NCI-H2227 (cell line): ENCODE results near the gene CDH15.

Experiments used
- DNase-seq: peaks from one replicate; lab custom pipeline; 2025; ENCODE audit not compliant: unreplicated experiment; lab: John Stamatoyannopoulos, UW

Gene CDH15

DNA sequence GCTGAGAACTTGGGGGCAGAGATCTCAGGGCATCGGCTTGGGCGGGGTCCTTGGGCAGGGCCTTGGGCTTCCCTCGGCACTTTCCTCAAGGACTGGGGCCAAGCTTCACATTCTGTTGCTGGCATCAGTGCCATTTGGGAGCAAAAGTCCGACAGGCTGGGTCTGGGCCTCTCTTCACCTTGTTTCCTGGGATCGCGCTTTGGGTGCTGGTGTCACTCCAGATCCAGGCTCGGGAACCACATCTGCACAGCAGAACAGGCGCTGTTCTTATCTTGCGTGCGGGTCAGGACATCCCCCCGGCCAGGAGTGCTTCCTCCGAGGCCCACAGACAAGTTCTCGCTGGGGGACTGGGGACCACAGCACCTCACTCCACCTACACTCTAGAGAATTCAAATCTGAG lies 31.1 kb upstream of the CDH15 start:
- DNase-seq = no peak

DNA sequence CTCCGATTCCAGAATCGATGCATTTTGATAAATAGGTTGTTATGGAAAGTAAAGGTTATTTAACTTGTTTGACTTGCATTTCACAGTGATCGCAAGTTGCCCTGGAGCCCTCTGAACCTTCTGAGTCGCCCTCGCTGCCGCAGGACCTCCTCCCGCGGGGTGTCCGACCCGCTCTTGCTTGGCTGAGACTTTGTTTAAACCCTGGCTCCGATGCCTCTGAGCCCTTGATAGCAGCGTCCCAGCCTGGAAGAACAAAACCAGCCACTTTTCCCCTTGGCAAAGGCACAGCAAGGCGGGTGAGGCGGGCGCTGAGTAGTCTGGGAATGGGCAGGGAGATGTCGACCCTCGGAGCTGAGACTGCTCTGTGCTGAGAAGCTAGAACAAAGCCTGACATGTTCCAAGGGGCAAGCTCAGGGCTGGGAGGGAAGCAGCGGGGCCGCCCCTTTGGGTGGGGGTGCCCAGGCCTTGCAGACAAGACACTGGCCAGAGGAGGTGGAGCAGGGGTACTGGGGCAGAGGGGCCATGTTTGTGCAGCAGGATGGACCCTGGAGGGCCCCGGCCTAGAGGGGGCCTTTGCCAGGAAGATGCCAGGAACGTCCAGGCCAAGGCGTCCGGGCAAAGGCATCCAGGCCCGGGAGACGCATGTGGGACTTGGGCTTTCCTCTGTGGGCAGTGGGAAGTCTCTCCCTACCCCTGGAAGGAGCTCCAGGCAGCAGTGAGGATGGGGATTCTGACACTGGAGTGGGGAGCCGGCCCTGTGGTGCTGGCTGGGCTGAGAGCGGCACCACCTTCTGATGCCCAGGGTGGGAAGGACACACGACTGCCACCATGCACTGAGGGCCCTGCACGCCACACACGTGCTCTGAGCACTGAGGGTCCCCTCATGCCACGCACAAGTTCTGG lies 30.3 kb upstream of the CDH15 start:
- DNase-seq = no peak

DNA sequence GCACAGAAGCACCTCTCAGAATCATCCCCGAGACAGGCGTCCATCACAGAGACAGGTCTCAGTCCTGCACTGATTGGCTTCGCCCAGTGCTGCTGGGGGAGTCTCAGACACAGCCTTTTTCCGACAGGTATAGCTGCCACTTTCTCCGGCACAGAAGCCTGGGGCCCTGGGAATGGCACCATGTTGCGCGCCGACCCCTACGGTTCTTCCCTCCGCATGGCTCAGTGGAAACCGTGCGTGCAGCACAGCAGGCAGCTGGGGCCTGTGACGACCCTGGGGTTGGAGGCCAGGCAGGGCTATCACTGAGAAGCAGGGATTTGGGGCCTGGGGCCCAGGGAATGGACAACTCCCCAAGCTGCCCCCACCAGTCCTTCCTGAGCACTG lies 29.7 kb upstream of the CDH15 start:
- no peak for DNase-seq

DNA sequence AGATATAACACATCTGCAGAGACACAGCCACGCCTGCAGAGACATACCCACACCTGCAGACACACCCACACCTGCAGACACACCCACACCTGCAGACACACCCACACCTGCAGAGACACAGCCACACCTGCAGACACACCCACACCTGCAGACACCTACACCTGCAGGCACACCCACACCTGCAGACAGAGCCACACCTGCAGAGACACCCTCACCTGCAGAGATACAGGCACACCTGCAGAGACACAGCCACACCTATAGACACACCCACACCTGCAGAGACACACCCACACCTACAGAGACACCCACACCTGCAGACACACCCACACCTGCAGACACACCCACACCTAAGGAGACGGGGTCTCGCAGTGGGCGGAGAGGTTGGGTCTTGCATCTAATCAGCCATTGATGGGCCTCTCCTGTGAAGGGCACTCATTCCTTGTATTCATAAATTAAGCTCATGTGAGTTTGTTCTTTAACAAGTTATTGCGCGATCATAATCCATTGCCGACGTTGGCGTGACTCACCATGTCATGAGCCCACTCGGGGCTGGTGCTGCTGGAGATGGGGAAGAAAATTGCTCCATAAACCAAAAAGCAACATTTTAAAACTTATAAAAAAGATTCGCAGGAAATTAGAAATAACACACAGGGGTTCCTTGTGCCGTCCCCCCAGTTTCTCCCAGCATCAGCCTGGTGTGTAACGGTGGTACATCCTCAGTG lies 28.9 kb upstream of the CDH15 start:
- DNase-seq = no peak

DNA sequence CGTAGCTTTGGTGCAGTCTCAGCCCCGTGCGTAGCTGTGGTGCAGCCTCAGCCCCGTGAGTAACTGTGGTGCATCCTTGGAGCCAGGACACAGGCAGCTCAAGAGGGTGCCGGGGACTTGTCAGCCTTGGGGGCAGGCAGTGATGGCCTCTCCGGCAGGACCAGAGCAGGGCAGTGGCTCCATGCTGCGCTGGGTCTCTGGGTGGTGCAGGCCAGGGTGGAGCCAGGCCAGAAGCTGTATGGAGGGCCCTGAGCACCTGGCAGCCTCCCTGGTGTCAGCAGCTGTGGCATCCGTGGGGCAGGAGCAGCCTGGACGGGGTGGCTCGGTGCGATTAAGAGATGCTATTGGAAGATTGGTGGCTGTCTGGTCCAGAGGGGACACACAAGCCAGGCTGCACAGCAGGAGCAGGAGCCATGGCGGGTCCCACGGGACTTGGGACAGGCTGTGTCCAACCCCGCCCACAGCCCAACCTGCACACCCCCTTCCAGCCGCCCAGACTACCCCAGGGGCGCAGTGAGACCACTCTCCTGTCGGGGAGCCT lies 28.3 kb upstream of the CDH15 start:
- DNase-seq = no peak

DNA sequence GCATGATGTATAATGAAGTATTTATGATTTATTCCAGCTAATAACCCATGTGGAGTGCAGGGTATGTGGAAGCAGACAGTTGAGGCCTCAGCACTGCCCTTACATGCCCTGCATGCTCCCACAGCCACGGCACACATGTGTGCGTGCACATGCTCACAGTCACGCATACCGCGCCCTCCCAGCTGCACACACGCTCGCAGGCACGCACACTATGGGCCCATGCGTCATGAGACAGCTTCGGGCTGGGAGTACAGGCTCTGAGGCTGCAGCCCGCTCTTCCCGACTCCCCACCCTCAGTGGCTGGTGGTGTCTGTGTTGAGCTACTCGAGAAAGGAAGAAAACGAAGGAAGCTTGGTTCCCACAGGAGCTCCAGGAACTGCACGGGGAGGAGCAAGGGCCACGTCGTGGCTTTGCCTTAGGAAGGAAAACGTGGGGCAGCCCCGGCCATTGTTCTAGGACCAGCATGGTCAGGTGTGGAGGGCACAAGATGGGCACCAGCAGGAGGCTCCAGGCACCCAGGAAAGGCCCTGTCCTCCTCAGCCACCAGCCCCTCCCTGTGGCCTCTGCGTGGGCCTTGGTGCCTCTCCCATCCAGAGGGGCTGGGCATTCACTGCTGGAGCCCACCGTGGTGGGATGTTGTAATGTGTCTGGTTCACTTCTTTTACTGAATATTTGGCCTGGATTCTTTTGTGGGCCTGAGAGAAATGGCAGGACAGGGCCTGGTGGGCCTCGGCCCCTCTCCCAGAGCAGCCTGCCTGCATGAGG lies 27.5 kb upstream of the CDH15 start:
- DNase-seq = no peak

DNA sequence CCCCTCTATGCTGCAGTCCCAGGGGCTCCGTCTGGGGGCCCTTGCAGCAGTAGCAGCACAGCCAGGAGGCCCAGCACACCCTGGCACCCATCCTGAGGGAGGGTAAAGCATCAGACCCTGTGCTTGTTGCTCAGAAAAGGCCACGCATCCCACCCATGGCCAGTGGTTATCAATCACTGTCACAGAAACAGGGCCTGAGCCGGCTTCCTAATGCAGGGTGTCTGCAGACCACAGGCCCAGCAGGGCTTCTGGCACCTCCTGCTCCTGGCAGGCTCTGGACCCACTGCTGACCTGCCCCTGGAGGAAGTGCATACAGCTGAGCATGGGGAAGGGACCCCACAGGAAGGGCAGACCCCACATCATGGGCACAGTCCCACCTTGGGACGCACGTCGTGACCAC lies 26.9 kb upstream of the CDH15 start:
- DNase-seq = no peak

DNA sequence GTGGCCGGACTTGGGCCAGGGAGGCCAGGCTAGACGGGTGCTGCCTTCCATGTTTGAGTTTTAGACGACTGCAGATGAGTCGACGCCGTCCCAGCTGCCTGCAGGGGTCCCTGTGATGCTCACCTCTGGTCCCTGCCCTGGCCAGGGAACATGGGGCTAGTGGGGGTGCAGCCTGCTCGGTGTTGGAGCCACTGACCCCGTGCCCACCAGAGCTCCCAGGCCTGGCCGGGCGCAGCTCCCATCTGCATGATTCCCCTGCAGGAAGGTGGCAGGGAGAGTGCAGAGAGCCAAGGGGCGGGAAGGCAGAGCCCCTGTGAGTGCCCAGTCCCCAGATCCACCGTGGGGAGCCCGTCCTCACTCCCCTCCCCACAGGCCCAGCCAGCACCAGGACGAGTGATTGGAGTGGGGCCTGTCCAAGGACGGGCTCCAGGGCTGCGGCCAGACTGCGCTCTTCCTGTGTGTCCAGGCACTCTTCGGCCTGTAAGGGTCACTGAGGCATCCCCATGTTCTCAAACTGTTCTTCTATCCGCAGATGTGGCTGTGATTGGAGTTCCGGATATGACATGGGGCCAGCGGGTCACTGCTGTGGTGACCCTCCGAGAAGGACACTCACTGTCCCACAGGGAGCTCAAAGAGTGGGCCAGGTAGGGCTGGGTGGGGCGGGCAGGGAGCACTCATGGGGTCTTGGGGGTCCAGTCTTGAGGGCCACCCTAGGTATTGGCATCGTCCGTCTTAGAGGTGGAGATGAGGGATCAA lies 26.0 kb upstream of the CDH15 start:
- DNase-seq = no peak

DNA sequence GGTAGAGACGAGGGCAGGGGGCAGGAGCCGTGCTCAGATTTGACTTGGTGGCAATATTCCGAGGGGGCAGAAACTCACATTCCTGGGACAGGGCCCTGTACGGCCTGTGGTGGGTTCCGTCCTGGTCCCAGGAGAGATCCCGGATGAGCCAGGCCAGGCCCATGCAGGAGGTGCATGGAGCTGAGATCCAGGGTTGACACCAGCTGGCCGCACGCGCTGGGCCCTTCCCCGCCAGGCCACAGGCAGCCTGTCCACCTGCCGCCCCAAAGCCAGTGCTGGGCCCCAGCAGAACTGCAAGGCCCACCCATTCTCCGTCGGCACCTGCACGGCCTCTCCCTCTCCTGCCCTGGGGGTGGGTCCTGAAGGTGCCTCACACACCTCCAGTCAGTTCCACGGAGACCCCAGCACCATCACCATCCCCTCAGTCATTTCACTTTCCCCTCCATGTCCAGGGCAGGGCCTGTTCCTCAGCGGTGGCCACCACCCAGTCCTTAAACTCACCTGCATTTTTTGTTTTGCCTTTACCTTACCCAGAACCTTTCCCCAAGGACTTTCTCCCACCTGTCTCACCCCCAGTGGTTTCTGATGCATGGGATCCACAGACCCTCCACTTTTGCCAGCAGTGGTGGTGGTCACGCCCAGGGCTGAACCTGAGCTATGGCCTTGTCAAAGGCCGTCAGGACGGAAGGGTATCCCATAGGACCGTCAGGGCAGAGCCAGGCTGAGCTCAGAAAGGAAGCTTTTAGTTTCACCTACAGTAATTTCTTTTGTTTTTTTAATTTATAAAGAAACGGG lies 25.1 kb upstream of the CDH15 start:
- DNase-seq = no peak

DNA sequence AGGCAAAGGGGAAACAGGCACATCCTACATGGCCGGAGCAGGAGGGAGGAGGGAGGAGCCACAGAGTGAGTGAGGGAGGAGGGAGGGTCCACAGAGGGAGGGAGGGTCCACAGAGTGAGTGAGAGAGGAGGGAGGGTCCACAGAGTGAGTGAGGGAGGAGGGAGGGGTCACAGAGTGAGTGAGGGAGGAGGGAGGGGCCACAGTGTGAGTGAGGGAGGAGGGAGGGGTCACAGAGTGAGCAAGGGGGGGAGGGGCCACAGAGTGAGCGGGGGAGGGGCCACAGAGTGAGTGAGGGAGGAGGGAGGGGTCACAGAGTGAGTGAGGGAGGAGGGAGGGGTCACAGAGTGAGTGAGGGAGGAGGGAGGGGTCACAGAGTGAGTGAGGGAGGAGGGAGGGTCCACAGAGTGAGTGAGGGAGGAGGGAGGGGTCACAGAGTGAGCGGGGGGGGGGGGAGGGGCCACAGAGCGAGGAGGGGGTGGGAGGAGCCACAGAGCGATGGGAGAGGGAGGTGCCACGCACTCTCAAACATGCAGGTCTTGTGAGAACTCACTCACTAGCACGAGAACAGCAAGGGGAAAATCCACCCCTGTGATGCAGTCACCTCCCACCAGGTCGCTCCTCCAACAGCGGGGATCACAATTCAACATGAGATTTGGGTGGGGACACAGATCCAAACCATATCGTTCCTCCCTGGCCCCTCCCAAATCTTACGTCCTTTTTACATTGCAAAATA lies 24.3 kb upstream of the CDH15 start:
- no peak for DNase-seq

DNA sequence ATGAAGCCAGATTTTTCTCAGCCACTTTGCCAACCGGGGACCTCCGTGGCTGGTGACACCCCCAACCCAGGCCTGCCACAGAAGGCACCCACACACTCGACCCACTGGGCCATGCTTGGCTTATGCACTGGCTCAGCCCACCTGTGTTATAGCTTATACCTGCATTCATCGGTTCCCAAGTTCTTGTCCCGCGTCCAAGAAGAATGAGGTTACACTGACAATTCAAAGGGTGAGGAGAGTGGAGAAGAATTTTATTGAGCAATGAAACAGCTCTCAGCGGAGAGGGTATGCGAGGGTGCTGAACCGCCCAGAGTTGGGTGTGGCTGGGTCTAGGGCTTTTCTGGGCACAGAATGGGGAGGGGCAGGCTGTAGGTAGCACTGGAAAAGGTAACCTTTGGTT lies 22.2 kb upstream of the CDH15 start:
- no peak for DNase-seq

DNA sequence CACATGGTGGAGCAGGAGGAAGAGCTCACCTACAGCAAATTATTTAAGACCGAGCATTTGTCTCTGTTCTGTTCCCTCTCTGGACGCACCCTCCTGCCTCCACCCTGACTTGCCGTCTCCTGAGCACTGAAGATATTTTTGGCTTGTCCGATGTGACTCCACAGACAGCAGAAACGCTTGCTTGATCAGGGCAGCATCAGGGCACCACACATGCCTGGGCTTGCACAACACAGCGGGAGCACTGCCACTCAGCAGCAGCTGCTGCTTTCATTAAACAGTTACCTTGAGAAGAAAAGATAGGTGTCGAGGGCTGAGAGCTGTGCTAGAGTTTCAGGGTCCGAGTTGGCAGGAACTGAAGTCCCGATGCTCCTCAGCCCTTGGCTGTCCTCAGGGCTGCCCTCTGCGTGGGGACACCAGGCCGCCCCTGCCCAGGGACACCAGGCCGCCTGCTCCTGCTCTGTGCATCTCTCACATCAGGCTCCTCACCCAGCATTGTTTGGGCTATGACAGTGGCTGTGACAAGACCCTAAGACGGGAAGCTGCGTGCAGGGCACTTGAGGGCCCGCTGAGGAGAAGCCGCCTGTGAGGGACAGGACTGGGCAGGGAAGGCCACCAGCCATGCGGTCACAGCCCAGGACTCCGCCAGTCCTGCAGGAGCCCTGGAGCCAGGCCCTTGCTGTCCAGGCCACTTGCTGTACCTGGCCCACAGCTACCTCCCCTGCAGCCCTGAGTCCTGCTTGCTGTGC lies 21.3 kb upstream of the CDH15 start:
- no peak for DNase-seq

DNA sequence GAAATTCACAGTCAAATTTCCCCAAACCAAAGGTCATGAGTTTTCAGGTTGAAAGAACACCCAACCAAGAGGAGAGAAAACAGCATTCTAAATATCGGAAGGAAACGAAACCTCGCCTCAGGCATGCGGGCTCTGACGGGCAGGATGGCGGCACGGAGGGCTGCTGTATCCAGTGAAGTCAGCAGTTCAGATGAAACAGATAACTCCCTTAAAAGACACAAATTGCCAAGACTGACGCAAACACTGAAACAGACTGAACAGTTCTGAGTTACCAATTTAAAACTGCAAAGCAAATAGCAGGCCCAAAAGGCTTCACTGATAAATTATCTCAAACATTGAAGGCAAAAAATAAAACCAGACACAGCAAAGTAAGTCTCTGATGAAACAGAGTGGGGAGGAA lies 20.6 kb upstream of the CDH15 start:
- no peak for DNase-seq

DNA sequence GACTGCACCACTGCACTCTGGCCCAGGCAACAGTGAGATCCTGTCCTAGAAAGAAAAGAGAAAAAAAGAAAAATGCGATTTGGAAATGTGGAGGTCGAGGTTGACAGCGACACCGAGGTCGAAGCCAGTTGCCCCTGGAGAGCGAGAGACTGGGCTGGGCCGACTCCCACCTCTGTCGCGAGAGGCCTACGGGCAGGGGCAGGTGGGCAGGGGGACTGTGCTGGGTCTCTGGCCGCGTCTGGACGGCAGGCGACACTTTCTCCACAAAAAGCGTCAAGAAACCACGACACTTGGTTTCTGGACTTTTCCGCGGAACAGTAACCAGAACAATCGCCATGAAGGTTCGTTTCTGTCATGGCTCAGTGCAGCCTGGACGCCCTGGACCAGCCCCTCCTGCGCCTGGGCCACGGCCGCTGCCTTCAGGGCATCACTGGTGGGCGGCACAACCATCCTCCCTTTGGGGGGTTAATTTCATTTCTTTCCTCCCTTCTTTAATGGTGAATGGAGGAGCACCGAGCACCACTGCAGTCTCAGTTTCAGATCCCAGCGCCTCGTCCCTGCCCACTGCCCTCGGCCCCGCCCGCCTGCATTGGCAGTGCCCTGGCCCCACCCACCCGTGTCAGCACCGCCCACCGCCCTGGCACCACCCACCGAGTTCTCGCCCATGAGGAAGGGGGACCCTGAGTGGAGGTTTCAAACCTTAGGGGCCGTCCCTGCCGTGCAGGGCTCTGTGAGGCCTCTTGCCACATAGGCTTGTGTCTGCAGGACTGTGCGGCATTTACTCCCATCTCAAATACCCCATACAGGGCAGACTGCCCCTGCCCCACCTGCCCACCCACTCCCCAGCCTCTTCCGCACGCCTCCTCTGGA lies 18.5 kb upstream of the CDH15 start:
- DNase-seq = no peak

DNA sequence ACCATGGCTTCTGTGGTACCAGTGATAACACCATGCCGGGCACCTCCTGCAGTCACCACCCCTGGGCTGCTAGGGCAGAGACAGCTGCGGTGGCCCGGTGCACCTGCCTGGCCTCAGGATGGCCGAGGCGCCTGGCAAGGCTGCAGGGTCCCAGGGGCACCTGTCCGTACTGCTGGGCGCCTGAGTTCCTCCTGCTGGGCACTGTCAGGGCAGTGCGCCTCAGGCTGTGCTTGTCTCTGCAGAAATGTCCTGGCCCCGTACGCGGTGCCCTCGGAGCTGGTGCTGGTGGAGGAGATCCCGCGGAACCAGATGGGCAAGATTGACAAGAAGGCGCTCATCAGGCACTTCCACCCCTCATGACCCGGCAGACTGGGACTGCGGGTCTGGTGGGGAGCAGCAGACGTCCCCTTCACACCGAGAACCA lies 17.7 kb upstream of the CDH15 start:
- DNase-seq = no peak

DNA sequence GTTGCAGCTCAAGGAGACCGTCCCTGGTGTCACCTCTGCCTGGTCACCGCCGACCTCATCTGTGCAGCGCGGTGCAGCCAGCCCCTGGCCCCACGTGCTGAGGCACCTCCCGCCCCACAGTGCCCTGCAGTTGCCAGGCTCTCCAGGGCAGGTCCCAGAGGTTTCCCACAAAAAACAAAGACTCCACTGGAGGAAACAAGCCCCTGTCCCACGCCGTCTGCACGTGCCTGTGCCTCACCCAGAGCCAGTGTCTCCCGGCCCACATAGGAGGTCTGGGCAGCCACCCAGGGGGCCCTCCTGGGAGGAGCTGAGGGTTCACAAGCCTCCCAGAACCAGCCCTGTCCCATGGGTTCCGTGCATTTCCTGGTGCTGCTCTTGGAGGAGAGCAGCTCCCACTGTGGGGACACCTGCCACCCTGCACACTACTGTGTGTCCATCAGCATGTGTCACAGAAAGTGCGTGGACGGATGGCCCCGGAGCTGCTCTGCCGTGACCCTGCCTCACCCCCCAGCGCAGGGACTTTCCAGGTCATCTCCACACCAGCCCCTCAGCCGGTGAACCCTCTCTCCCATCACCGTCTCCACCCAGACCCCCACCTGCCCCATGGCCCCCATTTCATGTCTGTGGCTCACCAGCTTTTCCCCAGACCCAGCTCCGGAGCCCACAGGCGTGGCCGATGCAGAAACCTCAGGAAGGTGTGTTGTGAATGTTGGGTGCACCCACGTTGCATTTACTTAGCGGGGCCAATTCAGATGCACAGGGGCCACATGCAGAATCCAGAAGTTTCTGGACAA lies 17.0 kb upstream of the CDH15 start:
- no peak for DNase-seq

DNA sequence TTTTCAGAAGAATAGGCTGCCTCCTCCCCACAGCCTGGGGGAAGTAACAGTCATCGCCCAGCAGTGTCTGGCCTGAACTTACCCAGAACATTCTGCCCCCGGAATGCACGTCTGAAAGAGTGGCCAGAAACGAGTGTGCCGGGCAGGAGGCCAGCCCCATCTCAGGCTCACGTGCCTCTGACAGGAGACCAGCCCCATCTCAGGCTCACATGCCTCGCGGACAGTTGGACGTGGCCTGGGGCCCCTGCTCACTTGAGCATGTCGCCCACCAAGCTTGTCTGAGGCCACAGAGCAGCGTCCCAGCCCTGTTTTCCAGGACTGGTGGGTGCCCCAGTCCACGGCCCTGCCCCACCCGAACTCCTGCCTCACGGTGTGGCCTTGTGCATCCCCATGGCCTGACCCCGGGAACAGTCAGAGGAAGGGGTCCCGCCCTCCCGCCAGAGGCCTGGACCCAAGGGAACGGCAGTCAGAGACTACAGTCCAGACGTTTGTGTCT lies 16.3 kb upstream of the CDH15 start:
- no peak for DNase-seq
